Activated gamma-delta T cell (primary cell): Measurements from ENCODE around the gene GRM7.

Experiments used
- DNase-seq: peaks from one replicate; lab custom pipeline; 2025; lab: John Stamatoyannopoulos, UW

Gene GRM7

GRCh38 chr3:7720649-7721297 is 859.9 kb downstream of the GRM7 start:
- no peak for DNase-seq

- DNase-seq, result no peak
Measured at GRCh38 chr3:7721869-7722268, 861.0 kb downstream of the GRM7 start.

- no peak for DNase-seq
Measured at GRCh38 chr3:7728566-7729519, 867.9 kb downstream of the GRM7 start.

- DNase-seq, result no peak
Measured at GRCh38 chr3:7733933-7734332, 873.0 kb downstream of the GRM7 start.

- no peak for DNase-seq
Measured at GRCh38 chr3:7734456-7734855, 873.5 kb downstream of the GRM7 start.

GRCh38 chr3:7737263-7737662 is 876.3 kb downstream of the GRM7 start:
- DNase-seq, result no peak

GRCh38 chr3:7739754-7740153 is 878.8 kb downstream of the GRM7 start:
- DNase-seq, result no peak

- DNase-seq, result no peak
Measured at GRCh38 chr3:7740458-7740857, 879.5 kb downstream of the GRM7 start.

- DNase-seq, result no peak
Measured at GRCh38 chr3:7744850-7745249, 883.9 kb downstream of the GRM7 start.

GRCh38 chr3:7745711-7746110 is 884.8 kb downstream of the GRM7 start:
- DNase-seq, result no peak

GRCh38 chr3:7749931-7750695 is 889.2 kb downstream of the GRM7 start:
- no peak for DNase-seq

GRCh38 chr3:7752005-7752404 is 891.1 kb downstream of the GRM7 start:
- DNase-seq, result no peak

GRCh38 chr3:7754653-7755441 is 893.9 kb downstream of the GRM7 start:
- no peak for DNase-seq

GRCh38 chr3:7759630-7760029 is 898.7 kb downstream of the GRM7 start:
- DNase-seq, result no peak

GRCh38 chr3:7760718-7761117 is 899.8 kb downstream of the GRM7 start:
- no peak for DNase-seq

GRCh38 chr3:7764115-7764514 is 903.2 kb downstream of the GRM7 start:
- DNase-seq, result no peak

- no peak for DNase-seq
Measured at GRCh38 chr3:7766530-7766929, 905.6 kb downstream of the GRM7 start.

- no peak for DNase-seq
Measured at GRCh38 chr3:7779331-7779730, 918.4 kb downstream of the GRM7 start.

GRCh38 chr3:7781395-7781794 is 920.5 kb downstream of the GRM7 start:
- DNase-seq, result no peak

- no peak for DNase-seq
Measured at GRCh38 chr3:7787871-7788828, 927.2 kb downstream of the GRM7 start.

- no peak for DNase-seq
Measured at GRCh38 chr3:7788881-7789280, 928.0 kb downstream of the GRM7 start.
